ENCODE measurements around the gene TMCO2. TPM values are rescaled to one million over a fixed set of nuclear protein-coding genes. Genes with fewer than 3 reads are reported as not detected.

TMCO2 gene
- polyA plus RNA-seq, 1 donor (not counting 4 experiments of a cell fraction or from before 2014, with no cell fraction given): not detected

- no peaks in the 10 kb centered on the region for H4K20me1 ChIP-seq (ENCODE audit: control insufficient read depth, extremely low read depth, insufficient read depth, low read length)
- H3K27me3 ChIP-seq (ENCODE audit: control insufficient read depth, extremely low read depth, insufficient read depth, low read length): no peaks in the 10 kb centered on the region
- peak overlapping the region; percentile 53 for H3K27ac ChIP-seq (ENCODE audit: control insufficient read depth, insufficient read depth, low read length)
- H3K79me2 ChIP-seq (ENCODE audit: control insufficient read depth, insufficient read depth, low read length): no peaks in the 10 kb centered on the region
- no peak overlapping the region for H2AFZ ChIP-seq (ENCODE audit: control insufficient read depth, low read length)
- H3K36me3 ChIP-seq (ENCODE audit: control insufficient read depth in 2 of 2, extremely low read depth in 1 of 2, insufficient read depth in 2 of 2, low read length in 2 of 2): peaks cover 1 to 9% of the 10 kb centered on the region in 2 experiments
- DNase-seq (ENCODE audit: low read depth, low spot score) (no peak), FAIRE-seq (no peak)
- TF ChIP-seq EZH2 (IDR thresholded peaks at IDR 0.05; ENCODE audit: low read length) (no peak), CTCF (optimal IDR thresholded peaks at IDR 0.05 in 1 of 3, IDR thresholded peaks at IDR 0.05 in 1 of 3, conservative IDR thresholded peaks at IDR 0.05 in 1 of 3; ENCODE audit: extremely low read depth in 1 of 3, insufficient read depth in 2 of 3, low read length in 3 of 3) (no peak)
- no peak overlapping the region for H3K9ac ChIP-seq (ENCODE audit: control insufficient read depth, extremely low read depth, insufficient read depth, low read length)
- no peak overlapping the region for H3K4me3 ChIP-seq (ENCODE audit: control insufficient read depth in 2 of 3, extremely low read depth in 1 of 3, insufficient read depth in 2 of 3, low read depth in 1 of 3, low read length in 3 of 3)
- dilution Hi-C loops (cut with MboI; ENCODE audit: extremely low pct_ligation_motif_present, low sequenced_read_pairs): no loop called here
- no peaks in the 10 kb centered on the region for H3K9me1 ChIP-seq (ENCODE audit: control insufficient read depth, extremely low read depth, insufficient read depth, low read length)
- peaks cover 22% of the 10 kb centered on the region for H3K4me1 ChIP-seq (ENCODE audit: control insufficient read depth, extremely low read depth, insufficient read depth, low read length)
- peak overlapping the region; percentile 26 for H3K4me2 ChIP-seq (ENCODE audit: control insufficient read depth, extremely low read depth, insufficient read depth, low read depth, low read length)
- H3K9me3 ChIP-seq (ENCODE audit: control insufficient read depth, low read depth, low read length): no peaks in the 10 kb centered on the region
Observed at GRCh38 chr1:40241362-40241761, 6.4 kb upstream of the TMCO2 start.

- Histone ChIP-seq H3K4me2 (ENCODE audit: control insufficient read depth, extremely low read depth, insufficient read depth, low read depth, low read length) (no peak overlapping the region), H3K79me2 (ENCODE audit: control insufficient read depth, insufficient read depth, low read length) (no peaks in the 10 kb centered on the region), H3K27me3 (ENCODE audit: control insufficient read depth, extremely low read depth, insufficient read depth, low read length) (no peaks in the 10 kb centered on the region), H3K36me3 (ENCODE audit: control insufficient read depth in 2 of 2, extremely low read depth in 1 of 2, insufficient read depth in 2 of 2, low read length in 2 of 2) (no peaks in the 10 kb centered on the region), H4K20me1 (ENCODE audit: control insufficient read depth, extremely low read depth, insufficient read depth, low read length) (no peaks in the 10 kb centered on the region), H3K9ac (ENCODE audit: control insufficient read depth, extremely low read depth, insufficient read depth, low read length) (no peak overlapping the region), H3K4me3 (ENCODE audit: control insufficient read depth in 2 of 3, extremely low read depth in 1 of 3, insufficient read depth in 2 of 3, low read depth in 1 of 3, low read length in 3 of 3) (no peak overlapping the region), H2AFZ (ENCODE audit: control insufficient read depth, low read length) (no peak overlapping the region), H3K27ac (ENCODE audit: control insufficient read depth, insufficient read depth, low read length) (no peak overlapping the region), H3K9me1 (ENCODE audit: control insufficient read depth, extremely low read depth, insufficient read depth, low read length) (no peaks in the 10 kb centered on the region), H3K4me1 (ENCODE audit: control insufficient read depth, extremely low read depth, insufficient read depth, low read length) (peaks cover 22% of the 10 kb centered on the region), H3K9me3 (ENCODE audit: control insufficient read depth, low read depth, low read length) (no peaks in the 10 kb centered on the region)
- FAIRE-seq: no peak
- no peak for TF ChIP-seq EZH2 (IDR thresholded peaks at IDR 0.05; ENCODE audit: low read length)
- TF ChIP-seq CTCF (optimal IDR thresholded peaks at IDR 0.05 in 1 of 3, IDR thresholded peaks at IDR 0.05 in 1 of 3, conservative IDR thresholded peaks at IDR 0.05 in 1 of 3; ENCODE audit: extremely low read depth in 1 of 3, insufficient read depth in 2 of 3, low read length in 3 of 3): no peak
- dilution Hi-C loops (cut with MboI; ENCODE audit: extremely low pct_ligation_motif_present, low sequenced_read_pairs): no loop called here
- DNase-seq (ENCODE audit: low read depth, low spot score): no peak
Observed at GRCh38 chr1:40243351-40243750, 4.4 kb upstream of the TMCO2 start.
